GM23248 (cell line): ENCODE results near the gene EHMT2. TPM values are rescaled to one million over a fixed set of nuclear protein-coding genes. Genes with fewer than 3 reads are reported as not detected.
"Not testable (repeated sequence)": the region's sequence is repeated elsewhere in the genome, so short reads cannot be mapped to it uniquely, and the experiment has no call there.

ENCODE experiments used
- DNase-seq: peaks from one replicate; pipeline ENCODE4 v3.0.0-alpha.2; 2015
- H2AFZ ChIP-seq: fragments of 200-600 bp; sonication (generic); 2 replicates; pipeline ENCODE4 v1.6.1; 2016; ENCODE audit warnings: antibody characterized with exemption
- H3F3A ChIP-seq: fragments of 200-600 bp; sonication (generic); 2 replicates; pipeline ENCODE4 v1.6.1; 2016; ENCODE audit warnings: mild to moderate bottlenecking, antibody characterized with exemption, mixed run types; ENCODE audit not compliant: insufficient read depth
- H3K27ac ChIP-seq: fragments of 200-600 bp; sonication (generic); 2 replicates; pipeline ENCODE4 v1.5.1; 2016; ENCODE audit warnings: mild to moderate bottlenecking
- H3K27me3 ChIP-seq: fragments of 200-600 bp; sonication (generic); replicated peaks from 2 replicates; pipeline ENCODE4 v1.6.1; 2016; ENCODE audit warnings: mild to moderate bottlenecking; ENCODE audit not compliant: insufficient read depth
- H3K36me3 ChIP-seq: fragments of 200-600 bp; sonication (generic); 2 replicates; pipeline ENCODE4 v1.6.1; 2016; ENCODE audit warnings: low read depth, mild to moderate bottlenecking
- H3K4me1 ChIP-seq: fragments of 200-600 bp; sonication (generic); 2 replicates; pipeline ENCODE4 v1.6.1; 2016; ENCODE audit warnings: mild to moderate bottlenecking; ENCODE audit not compliant: insufficient read depth
- H3K4me2 ChIP-seq: fragments of 200-600 bp; sonication (generic); one replicate; pipeline ENCODE4 v1.6.1; 2016; ENCODE audit warnings: mild to moderate bottlenecking; ENCODE audit not compliant: unreplicated experiment
- H3K4me3 ChIP-seq: fragments of 200-600 bp; sonication (generic); 2 replicates; pipeline ENCODE4 v1.5.1; 2016; ENCODE audit warnings: mild to moderate bottlenecking
- H3K79me2 ChIP-seq: fragments of 200-600 bp; sonication (generic); 2 replicates; pipeline ENCODE4 v1.6.1; 2016; ENCODE audit warnings: mild to moderate bottlenecking; ENCODE audit not compliant: insufficient read depth
- H3K9ac ChIP-seq: fragments of 200-600 bp; sonication (generic); 2 replicates; pipeline ENCODE4 v1.6.1; 2016; ENCODE audit warnings: mild to moderate bottlenecking
- H3K9me2 ChIP-seq: fragments of 200-600 bp; sonication (generic); 2 replicates; pipeline ENCODE4 v1.6.1; 2016; ENCODE audit warnings: mixed run types, mild to moderate bottlenecking, moderate library complexity; ENCODE audit not compliant: insufficient read depth
- H3K9me3 ChIP-seq: fragments of 200-600 bp; sonication (generic); one replicate; pipeline ENCODE4 v1.6.1; 2017; ENCODE audit warnings: low read depth
- H4K20me1 ChIP-seq: fragments of 200-600 bp; sonication (generic); 2 replicates; pipeline ENCODE4 v1.6.0; 2016; ENCODE audit not compliant: insufficient read depth
- EZH2 ChIP-seq: fragments of 200-600 bp; sonication (generic); IDR thresholded peaks from 2 replicates; pipeline ENCODE4 v1.6.1; 2018; ENCODE audit warnings: antibody characterized with exemption, mild to moderate bottlenecking; ENCODE audit not compliant: insufficient read depth, poor library complexity, severe bottlenecking
- EZH2phosphoT487 ChIP-seq: fragments of 200-600 bp; sonication (generic); IDR thresholded peaks from 2 replicates; pipeline ENCODE4 v1.6.1; 2018; ENCODE audit warnings: antibody characterized with exemption, moderate library complexity, mild to moderate bottlenecking, low read depth; ENCODE audit not compliant: insufficient read depth
- WGBS, 2 experiments: methylation state at CpG; one replicate each; pipeline ENCODE4 v1.1.6; 2015 to 2017; ENCODE audit warnings: low lambda C conversion rate in 2 of 2, low coverage in 1 of 2; ENCODE audit errors: missing lambda C conversion rate in 2 of 2; 5-methylcytosine and 5-hydroxymethylcytosine counted together
- in situ Hi-C: fragments of 300-500 bp; cut with MboI; formaldehyde crosslinking; loops from 2 replicates; pipeline ENCODE4 v1.15.0; 2020
- polyA plus RNA-seq: library from polyadenylated mRNA; unstranded; fragments of >200 nt; fragmentation: Nextera tagmentation; extraction: Ambion mirVana; gene quantifications from 2 replicates; pipeline ENCODE4 v1.2.1, GENCODE V29; 2016
- total RNA-seq: library from RNA; depleted of rRNA; stranded (reverse); fragments of >200 nt; shearing (Covaris generic); gene quantifications from 2 replicates; pipeline ENCODE4 v1.2.3, GENCODE V29; 2014

EHMT2 gene
- total and polyA plus RNA-seq, 2 experiments from 2014 or later = 27.5 to 41.5 TPM

GRCh38 chr6:31874084-31874670, 23.3 kb downstream of the EHMT2 start:
- 57 to 69% methylated on average over 4 of the region's 4 CpGs for WGBS, 2 experiments
- no peaks in the 10 kb centered on the region for H4K20me1 ChIP-seq
- TF ChIP-seq EZH2 (no peak), EZH2phosphoT487 (no peak)
- no peaks in the 10 kb centered on the region for H3K9me3 ChIP-seq
- no peaks in the 10 kb centered on the region for H3K79me2 ChIP-seq
- H3K36me3 ChIP-seq = no peaks in the 10 kb centered on the region
- no peak overlapping the region for H3K4me2 ChIP-seq
- no peak overlapping the region for H3K27ac ChIP-seq
- H3K9ac ChIP-seq = no peak overlapping the region
- H3F3A ChIP-seq = no peaks in the 10 kb centered on the region
- H3K4me3 ChIP-seq = no peak overlapping the region
- in situ Hi-C loops = no loop called here
- H3K4me1 ChIP-seq = no peaks in the 10 kb centered on the region
- no peaks in the 10 kb centered on the region for H3K9me2 ChIP-seq
- DNase-seq = no peak
- no peak overlapping the region for H2AFZ ChIP-seq
- no peaks in the 10 kb centered on the region for H3K27me3 ChIP-seq

GRCh38 chr6:31871046-31871659, 26.3 kb downstream of the EHMT2 start:
- H3K36me3 ChIP-seq = no peaks in the 10 kb centered on the region
- no peak for TF ChIP-seq EZH2phosphoT487
- no peak for TF ChIP-seq EZH2
- no peaks in the 10 kb centered on the region for H4K20me1 ChIP-seq
- no peaks in the 10 kb centered on the region for H3K27me3 ChIP-seq
- 47% methylated on average over 9 of the region's 9 CpGs for WGBS, 2 experiments
- H3K9me2 ChIP-seq = no peaks in the 10 kb centered on the region
- no peaks in the 10 kb centered on the region for H3K79me2 ChIP-seq
- no peak overlapping the region for H3K9ac ChIP-seq
- H3K27ac ChIP-seq = no peak overlapping the region
- DNase-seq = no peak
- H3K4me1 ChIP-seq = no peaks in the 10 kb centered on the region
- no peaks in the 10 kb centered on the region for H3F3A ChIP-seq
- H3K4me2 ChIP-seq = no peak overlapping the region
- H3K4me3 ChIP-seq = no peak overlapping the region
- H2AFZ ChIP-seq = no peak overlapping the region
- no peaks in the 10 kb centered on the region for H3K9me3 ChIP-seq
- in situ Hi-C loops = no loop called here

GRCh38 chr6:31870385-31870921, 27.0 kb downstream of the EHMT2 start:
- Histone ChIP-seq H3K9me2 (no peaks in the 10 kb centered on the region), H3K9ac (no peak overlapping the region), H3K9me3 (no peaks in the 10 kb centered on the region), H3K36me3 (no peaks in the 10 kb centered on the region), H2AFZ (no peak overlapping the region), H3F3A (no peaks in the 10 kb centered on the region), H3K4me1 (no peaks in the 10 kb centered on the region), H3K4me2 (no peak overlapping the region), H3K79me2 (no peaks in the 10 kb centered on the region), H4K20me1 (no peaks in the 10 kb centered on the region), H3K4me3 (no peak overlapping the region), H3K27me3 (no peaks in the 10 kb centered on the region), H3K27ac (no peak overlapping the region)
- in situ Hi-C loops = no loop called here
- TF ChIP-seq EZH2 = no peak
- TF ChIP-seq EZH2phosphoT487 = no peak
- 59 to 64% methylated on average over 14 to 16 of the region's 16 CpGs for WGBS, 2 experiments
- no peak for DNase-seq

- Histone ChIP-seq H3K9me2 (no peaks in the 10 kb centered on the region), H3K79me2 (no peaks in the 10 kb centered on the region), H3F3A (no peaks in the 10 kb centered on the region), H4K20me1 (no peaks in the 10 kb centered on the region), H3K27me3 (no peaks in the 10 kb centered on the region), H2AFZ (no peak overlapping the region), H3K4me1 (no peaks in the 10 kb centered on the region), H3K9me3 (no peaks in the 10 kb centered on the region), H3K9ac (no peak overlapping the region), H3K4me3 (no peak overlapping the region), H3K27ac (no peak overlapping the region), H3K36me3 (no peaks in the 10 kb centered on the region), H3K4me2 (no peak overlapping the region)
- 46 to 78% methylated on average over 2 to 8 of the region's 8 CpGs for WGBS, 2 experiments
- in situ Hi-C loops = no loop called here
- no peak for DNase-seq
- TF ChIP-seq EZH2 (no peak), EZH2phosphoT487 (no peak)
These were observed 28.2 kb downstream of the EHMT2 start for GRCh38 chr6:31869343-31869742.

GRCh38 chr6:31868658-31868971, 28.9 kb downstream of the EHMT2 start:
- H3K4me2 ChIP-seq, H2AFZ ChIP-seq, H3K9ac ChIP-seq, H3K79me2 ChIP-seq, H3K9me2 ChIP-seq, H4K20me1 ChIP-seq, DNase-seq, H3K27ac ChIP-seq, H3K4me1 ChIP-seq, H3F3A ChIP-seq, H3K9me3 ChIP-seq, H3K27me3 ChIP-seq, in situ Hi-C loops, H3K36me3 ChIP-seq, H3K4me3 ChIP-seq: not testable (repeated sequence)
- WGBS, 2 experiments = 100% methylated on average over 1 of the region's 1 CpG
